GM18511 (cell line): Measurements from ENCODE around the gene LIAS.
"Not testable (repeated sequence)": the region's sequence is repeated elsewhere in the genome, so short reads cannot be mapped to it uniquely, and the experiment has no call there.

Experiments used
- ATAC-seq: cut with Tn5 transposase; IDR thresholded peaks from one replicate; pipeline ENCODE4 v1.9.1; 2021; ENCODE audit warnings: mild to moderate bottlenecking, moderate library complexity; ENCODE audit not compliant: unreplicated experiment

Gene LIAS

DNA sequence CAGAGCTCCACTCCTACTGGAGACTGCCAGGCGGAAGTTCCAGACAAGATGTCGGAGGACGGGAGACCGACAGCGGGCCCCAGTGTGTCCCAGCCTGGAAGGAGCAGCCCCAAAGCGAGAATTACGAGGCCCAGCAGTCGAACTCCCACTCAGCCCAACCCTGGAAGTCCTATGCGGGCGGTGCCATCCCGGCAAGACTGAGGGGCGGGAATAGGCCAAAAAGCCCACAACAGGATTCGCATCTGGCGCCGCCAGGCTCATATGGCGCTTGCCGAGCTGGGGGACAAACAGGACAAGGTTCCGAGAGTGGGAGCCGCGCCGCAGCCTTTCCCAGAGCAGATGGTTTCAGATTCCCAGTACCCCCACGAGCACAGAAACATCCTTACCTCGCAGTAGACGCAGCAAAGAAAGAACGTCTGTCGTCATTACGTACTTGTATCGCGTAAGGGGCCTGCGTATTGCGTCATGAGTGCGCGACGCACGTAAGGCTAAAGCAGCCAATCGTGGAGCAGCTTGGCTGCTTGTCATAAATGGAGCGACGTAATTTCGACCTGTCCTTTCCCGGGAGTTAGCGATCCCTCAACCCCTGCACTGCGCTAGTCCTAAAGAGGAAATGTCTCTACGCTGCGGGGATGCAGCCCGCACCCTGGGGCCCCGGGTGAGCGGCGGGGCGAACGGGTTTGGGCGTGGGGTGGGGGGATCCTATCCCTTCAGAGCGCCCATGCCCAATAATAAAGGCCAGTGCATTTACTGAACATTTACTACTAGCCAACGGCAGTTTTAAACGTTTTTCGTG, at the start of gene LIAS, which contains the start of gene RPL9:
Gene LIAS (plus strand): TSS at position 552 of the 796 bp plus-strand sequence. CDS start 62 bp downstream, at position 614.
Gene RPL9 (minus strand): TSS at position 418 of the 796 bp plus-strand sequence. CDS start 483 bp downstream, outside the sequence.
- peak; percentile 87 for ATAC-seq

DNA sequence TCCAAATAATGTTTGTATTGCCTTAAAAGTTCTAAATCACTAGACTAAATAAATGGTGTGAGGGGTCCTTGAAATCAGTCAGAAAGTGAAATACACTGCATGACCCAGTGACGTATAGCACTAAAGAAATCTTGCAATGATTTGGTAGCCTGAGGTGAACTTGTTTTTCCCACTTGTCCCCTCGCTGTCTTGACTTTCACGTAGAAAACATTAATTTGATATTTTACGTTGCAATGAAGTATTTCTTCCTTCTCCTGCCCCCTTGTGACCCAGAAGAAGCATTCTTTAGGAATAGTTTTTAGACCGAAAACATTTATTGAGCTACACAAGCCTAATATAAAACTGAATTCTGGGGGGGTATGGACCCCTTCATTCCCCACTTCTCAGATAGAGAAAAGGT, 48.4 kb upstream of the LIAS start:
- ATAC-seq = no peak

DNA sequence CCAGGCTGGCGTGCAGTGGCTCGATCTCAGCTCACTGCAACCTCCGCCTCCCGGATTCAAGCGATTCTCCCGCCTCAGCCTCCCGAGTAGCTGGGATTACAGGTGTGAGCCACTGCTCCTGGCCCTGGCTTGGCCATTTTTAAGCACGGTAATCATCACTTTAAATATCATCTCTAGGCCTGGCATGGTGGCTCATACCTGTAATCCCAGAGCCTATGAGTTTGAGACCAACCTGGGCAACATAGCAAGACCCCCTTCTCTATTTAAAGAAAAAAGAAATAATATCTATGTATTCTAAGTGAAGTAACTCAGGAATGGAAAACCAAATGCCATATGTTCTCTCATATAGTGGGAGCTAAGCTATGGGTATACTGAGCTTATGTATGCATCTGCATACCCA, 47.3 kb upstream of the LIAS start:
- not testable (repeated sequence) for ATAC-seq

DNA sequence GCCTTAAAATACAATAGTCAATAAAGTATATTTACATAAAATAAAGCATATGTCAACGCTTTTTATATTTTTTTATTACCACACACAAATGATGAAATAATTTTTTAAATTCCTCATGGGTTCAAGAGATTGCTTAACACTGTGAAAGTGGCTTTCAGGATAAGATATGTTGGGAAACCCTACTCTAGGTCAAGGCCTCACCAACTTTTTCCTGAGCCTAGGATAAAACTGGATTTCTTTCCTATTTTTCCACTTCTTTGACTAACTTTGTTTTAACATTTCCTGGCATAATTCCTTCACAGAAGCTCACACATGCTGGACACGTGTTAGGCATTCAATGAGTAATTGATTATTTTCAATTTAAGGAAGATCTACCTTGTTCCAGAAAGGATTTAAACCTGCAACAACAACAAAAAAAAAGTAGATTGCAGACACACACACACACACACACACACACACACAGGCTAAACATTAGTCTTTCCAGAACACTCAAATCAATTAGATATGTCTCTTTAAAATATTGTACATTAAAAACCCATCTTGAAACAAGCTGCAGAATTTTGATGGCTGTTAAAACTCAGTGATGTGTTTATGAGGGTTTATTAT, 43.1 kb upstream of the LIAS start:
- ATAC-seq = no peak

DNA sequence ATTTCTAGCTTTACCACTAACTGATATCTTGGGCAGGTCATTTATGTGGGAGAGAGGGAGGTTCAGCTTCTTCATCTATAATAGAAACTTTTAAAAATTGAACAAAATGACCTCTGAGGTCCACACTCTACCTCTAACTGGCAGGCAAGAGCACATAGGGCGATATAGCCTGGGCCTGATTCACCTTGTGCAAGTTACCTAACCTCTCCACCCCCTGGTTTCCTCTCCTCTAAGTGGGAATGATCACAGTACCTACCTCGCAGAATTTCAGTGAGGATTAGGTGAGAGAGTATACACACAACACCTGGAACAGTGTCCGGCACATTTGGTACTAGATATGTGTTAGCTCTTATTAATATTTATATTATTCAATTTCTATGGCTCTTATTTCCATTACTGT, 36.6 kb upstream of the LIAS start:
- ATAC-seq = no peak

DNA sequence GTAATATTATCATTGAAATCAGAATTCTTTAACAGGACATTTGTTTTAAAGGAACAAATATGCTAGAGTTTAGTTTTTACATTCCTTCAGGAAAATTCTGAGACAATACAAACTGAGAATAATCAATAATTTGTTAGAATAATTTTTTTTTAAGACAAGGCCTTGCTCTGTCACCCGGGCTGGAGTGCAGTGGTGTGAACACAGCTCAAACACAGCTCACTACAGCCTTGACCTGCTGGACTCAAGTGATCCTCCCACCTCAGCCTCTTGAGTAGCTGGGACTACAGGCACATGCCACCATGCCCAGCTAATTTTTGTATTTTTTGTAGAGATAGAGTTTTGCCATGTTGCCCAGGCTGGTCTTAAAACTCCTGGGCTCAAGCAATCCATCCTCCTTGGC, 33.6 kb upstream of the LIAS start:
- ATAC-seq = not testable (repeated sequence)

DNA sequence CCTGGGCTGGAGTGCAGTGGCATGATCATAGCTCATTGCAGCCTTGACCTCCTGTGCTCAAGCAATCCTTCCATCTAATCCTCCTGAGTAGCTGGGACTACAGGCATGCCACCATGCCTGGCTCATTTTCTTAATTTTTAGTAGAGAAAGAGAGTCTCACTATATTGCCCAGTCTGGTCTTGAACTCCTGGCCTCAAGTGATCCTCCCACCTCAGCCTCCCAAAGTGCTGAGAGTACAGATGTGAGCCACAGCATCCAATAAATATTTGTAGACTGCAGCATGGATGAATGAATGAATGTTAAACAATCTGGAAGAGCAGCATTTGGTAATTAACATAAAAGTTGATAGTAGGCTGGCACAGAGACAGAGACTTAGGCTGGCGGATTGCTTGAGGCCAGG, 32.1 kb upstream of the LIAS start:
- ATAC-seq = no peak

DNA sequence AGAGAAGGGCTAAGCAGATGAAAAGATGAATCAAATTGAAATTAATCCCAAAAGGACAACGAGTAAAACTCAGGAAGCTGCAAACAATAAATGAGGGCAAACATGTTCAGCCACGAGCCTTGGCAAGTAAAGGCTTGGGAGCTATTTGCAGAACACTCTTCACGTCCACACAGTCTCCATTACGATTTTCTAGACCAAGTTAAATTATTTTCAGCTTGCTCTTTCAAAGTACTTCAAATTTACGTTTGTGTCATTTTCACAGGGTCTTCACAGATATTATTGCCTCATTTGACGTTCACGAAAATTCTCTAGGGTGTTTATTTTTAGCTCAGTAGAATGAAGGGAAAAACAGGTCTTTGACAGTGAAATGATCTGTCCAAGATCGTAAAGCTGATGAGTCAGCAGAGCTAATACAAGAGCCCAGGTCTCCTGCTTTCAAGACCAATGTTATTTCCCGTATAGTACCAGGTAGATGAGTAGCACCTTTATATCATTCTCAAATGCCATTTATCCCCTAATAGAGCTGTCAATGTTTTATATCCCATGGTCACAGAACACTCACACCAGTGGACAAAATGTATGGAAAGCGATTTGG, 31.2 kb upstream of the LIAS start:
- ATAC-seq = no peak

DNA sequence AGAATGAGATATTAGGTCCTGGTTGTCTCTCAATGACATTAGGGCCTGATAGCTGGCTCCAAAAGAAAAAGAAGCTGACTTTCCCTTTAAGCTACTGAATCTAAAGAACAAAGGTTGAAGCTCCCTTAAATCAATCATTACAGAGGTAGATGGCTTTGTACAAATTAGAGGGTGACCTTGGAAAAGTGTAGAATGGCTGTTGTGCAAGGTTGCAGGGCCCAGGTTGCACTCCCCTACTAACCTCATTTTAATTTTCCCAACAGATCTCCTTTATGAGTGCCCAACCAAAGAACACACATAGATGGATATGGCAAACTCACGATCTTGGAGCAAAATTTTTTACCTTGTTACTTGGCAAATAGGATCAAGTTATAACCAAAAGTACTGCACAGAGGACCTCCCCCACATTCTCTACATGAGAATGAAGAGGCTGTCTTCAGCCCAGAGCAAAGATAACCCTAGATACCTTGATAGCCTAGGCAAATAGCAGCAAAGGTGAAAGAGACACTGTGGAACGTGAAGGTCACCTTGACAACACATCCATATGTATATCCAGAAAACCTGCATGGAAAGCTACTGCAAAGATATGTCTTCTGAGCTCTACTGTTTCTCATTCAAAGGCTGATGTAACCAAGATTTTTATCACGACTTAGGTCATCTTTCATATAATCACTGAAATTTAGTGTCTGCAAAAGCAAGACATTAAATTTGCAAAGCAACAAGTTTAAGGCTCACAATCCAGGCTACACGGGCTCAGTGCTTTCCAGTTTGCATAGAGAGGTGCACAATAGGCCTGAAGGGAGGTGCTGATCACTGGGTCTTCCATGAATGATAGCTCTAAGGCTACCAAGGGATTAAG, 29.2 kb upstream of the LIAS start:
- ATAC-seq = no peak

DNA sequence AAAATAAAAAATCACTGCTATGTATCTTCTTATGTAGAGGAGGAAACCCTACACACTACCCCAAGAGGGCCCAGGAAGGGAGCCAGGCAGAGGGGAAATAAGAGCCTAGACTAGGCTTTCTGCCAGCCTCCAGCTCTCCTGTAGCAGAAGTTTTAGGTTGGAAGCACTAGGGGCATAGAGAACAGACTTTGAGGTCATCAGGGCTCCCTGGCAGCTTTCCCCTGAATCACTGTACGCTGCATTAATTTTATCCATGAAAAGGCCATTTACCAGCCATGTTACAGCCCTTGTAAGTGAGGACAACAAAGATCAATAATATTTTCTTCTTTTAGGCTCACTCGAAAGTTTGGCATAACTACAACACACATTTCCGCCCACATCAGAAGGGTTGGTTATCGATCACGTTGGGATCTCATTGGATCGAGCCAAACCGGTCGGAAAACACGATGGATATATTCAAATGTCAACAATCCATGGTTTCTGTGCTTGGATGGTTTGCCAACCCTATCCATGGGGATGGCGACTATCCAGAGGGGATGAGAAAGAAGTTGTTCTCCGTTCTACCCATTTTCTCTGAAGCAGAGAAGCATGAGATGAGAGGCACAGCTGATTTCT, 24.9 kb upstream of the LIAS start:
- ATAC-seq = no peak

DNA sequence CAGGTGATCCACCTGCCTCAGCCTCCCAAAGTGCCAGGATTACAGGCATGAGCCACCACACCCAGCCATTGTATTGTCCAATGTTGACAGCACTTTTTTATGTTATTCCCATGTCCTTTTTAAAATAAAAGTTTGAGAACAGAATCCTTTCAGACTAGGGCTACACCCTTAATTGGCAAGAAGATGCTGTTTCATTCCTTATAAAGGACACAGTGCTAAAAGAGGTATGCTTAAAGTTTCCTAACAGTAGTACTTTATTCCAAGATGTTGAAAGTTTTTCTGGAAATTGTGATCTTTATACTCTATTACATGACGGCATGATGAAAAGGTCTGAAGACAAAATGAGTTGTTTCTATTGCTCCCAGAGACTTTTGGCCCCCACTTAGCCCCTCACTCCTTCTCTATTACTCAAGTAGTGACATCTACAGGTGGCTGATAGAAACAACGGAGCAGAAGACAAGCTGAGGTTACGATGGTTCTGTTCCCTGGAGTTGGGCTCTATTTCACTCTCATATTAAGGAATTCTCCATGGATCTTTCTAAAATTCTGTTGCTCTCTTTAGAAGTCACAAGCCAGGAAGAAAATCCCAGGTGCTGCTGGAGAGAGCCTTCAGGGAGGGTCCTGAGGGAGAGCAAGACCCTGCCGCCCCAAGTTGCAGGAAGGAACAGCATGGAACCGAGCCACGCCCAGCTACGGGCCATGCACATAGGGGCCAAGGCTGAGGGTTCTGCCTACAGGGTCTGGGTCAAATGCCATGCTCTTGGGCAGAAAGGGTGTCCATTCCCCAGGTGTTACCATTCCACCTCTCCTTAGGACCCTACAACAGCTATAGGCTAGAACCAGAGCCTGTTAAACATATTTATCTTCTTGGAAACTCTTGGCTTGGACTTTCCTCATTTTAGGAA, 22.9 kb upstream of the LIAS start:
- ATAC-seq = no peak

DNA sequence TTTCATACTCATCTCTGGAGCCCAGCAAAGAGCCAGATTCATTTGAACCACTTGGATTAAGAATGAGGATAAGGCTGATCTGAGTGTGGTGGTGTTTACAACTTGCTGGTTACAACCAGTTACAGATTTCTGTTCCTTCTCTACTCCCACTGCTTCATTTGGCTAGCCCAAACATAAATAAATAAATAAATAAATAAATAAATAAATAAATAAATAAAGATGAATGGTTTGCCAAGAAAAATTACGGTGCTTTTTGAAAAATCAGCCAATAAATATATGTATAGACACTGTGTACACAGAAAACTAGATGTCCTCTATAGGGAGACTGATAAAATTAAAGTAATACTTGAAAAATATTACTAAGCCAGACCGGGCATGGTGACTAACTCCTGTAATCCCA, 17.3 kb upstream of the LIAS start:
- no peak for ATAC-seq

DNA sequence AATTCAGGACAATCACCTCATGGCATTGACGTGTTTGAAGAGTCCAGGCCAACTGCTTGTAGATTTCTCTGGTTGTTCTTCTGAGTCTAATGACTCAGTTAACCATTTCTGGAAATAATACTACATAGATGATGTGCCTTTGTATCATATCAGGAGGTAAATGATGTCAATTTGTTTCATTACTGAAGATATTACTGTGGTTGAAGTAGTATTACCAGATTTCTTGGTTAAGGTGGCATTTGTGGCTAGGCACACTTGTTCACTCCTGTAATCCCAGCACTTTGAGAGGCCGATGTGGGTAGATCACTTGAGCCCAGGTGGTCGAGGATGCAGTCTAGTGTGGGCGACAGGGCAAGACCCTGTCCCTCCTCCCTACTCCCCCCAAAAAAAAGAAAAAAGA, 15.9 kb upstream of the LIAS start:
- no peak for ATAC-seq

DNA sequence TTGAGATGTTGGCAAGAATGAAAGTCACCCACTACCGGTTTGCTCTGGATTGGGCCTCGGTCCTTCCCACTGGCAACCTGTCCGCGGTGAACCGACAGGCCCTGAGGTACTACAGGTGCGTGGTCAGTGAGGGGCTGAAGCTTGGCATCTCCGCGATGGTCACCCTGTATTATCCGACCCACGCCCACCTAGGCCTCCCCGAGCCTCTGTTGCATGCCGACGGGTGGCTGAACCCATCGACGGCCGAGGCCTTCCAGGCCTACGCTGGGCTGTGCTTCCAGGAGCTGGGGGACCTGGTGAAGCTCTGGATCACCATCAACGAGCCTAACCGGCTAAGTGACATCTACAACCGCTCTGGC, 12.4 kb upstream of the LIAS start:
- no peak for ATAC-seq

DNA sequence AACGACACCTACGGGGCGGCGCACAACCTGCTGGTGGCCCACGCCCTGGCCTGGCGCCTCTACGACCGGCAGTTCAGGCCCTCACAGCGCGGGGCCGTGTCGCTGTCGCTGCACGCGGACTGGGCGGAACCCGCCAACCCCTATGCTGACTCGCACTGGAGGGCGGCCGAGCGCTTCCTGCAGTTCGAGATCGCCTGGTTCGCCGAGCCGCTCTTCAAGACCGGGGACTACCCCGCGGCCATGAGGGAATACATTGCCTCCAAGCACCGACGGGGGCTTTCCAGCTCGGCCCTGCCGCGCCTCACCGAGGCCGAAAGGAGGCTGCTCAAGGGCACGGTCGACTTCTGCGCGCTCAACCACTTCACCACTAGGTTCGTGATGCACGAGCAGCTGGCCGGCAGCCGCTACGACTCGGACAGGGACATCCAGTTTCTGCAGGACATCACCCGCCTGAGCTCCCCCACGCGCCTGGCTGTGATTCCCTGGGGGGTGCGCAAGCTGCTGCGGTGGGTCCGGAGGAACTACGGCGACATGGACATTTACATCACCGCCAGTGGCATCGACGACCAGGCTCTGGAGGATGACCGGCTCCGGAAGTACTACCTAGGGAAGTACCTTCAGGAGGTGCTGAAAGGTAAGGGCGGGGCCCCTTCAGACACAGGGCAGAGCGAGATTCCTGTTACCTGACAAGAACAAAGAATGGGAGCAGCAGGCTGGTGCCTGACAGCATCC, 11.8 kb upstream of the LIAS start:
- peak; percentile 81 for ATAC-seq

DNA sequence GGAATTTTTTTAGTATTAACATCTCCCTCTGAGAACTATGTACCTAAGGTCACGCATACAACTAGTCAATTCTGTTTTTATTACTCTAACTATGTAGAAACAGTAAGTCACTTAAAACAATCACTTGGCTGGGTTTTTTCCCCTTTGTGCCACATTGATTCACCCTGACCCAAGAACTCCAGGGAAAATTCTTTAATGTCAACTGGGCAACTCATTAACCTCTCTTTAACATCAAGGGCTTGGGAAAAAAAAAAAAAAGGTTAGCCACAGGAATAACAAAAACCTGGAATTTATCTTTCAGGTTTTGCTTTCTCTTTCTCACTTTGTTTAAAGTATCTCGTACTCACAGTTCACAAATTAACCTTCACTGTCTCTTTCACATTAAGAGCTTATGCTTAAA, 8.2 kb upstream of the LIAS start:
- ATAC-seq = no peak

DNA sequence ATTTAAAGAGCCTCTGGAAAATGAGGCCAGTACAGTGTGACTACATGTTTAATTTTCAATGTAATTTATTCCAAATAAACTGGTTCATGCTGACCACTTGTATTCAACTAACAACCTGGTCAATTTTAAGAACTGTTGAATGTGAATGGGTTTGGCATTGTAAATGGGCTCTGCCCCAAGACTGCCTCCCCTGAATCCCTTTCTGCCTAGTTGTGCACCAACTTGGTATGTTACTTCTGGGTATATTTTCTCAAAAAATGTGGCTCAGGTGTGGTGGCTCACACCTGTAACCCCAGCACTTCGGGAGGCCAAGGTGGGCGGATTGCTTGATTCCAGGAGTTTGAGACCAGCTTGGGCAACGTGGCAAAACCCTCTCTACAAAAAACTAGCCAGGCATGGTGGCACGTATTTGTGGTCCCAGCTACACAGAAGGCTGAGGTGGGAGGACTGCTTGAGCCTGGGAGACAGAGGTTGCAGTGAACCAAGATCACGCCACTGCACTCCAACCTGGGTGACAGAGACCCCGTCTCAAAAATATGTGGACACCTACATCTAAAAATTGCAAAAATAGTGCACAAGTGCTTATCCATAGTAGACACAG, 7.3 kb upstream of the LIAS start:
- ATAC-seq = no peak

DNA sequence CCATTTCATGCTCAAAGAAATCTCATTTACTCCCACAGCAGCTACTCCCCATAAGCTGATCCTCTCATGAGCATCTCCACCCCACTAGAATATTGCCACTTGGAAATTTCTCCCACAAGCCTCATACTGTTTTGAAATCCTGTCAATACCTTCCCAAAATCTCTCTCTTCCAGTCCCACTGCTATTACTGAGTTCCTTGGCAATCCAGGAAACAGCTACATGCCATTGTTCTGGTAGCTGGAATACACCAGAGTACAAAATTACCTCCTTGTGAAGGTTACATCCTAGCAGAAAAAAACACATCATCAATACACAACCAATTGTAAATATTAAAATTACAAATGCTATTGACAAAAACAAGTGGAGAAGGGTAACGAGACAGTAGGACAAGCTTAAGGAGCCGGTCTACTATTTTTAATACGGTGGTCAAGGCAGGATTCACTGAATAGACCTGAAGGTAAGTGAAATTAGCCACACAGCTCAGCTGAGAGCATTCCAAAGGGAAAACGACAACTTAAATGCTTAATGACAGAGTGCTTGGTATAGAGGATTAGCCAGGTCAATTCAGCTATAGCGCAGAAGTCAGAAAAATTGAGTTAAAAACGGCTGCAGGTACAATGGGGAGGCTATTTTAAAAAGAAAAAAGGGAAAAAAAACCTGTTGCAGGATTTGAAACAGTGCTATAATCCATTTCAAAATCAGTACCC, 6.5 kb upstream of the LIAS start:
- ATAC-seq = no peak
